Measurements from ENCODE around the gene SLC2A2.
A peak's percentile ranks its signal among the peaks of the same experiment; 100 is the strongest.

Gene SLC2A2

DNA sequence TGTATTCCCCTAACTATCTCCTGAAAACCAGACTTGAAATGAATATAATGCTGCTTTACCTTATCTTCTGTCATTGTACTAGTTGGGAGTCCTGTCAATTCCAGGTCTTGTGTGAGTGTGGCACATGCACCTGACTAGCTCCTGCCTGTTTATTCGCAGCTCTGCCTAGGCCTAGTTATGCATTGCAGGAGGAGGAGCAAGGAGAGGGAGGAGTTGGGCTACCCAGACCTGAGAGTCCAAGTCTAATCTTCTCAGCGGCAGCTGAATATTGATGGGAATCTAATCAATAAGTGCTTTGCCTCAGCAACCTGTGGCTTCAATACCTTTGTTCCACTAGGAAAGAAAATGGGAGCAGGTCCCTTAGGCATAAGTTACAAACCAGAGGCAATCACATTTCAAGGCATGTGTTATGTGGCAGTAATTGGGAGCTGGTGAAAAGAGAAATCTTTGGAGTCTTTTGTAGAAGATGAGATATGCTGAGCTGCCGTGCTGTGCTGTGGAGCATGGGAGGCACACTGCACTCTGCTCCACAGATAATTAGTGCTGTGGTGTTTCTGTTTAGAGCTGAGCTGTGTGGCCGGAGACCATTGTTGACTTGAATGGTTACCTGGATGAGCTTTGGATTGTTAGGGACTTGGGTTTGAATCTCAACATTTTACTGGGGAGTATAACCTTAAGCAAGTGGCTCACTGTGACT lies at the start of gene SLC2A2:
Gene SLC2A2, minus strand, starts transcription at position 124 of the 697 bp plus-strand sequence. Its CDS starts 50 bp downstream, at position 74.
- no peak for DNase-seq

DNA sequence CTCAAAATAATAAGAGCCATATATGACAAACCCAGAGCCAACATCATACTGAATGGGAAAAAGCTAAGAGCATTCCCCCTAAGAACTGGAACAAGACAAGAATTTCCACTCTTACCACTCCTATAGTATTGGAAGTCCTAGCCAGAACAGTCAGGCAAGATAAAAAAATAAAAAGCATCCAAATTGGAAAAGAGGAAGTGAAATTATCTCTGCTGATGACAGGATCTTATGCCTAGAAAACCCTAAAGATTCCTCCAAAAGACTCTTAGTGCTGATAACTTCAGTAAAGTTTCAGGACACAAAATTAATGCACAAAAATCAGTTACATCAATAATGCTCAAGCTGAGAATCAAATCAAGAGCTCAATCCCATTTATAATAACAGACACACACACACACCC lies 45.9 kb upstream of the SLC2A2 start:
- no peak for DNase-seq

GRCh38 chr3:171068658-171069057 lies 42.1 kb upstream of the SLC2A2 start:
- DNase-seq, result no peak

- DNase-seq, result no peak
These were observed 39.7 kb upstream of the SLC2A2 start for GRCh38 chr3:171066206-171066605.

- DNase-seq, result no peak
These were observed 39.2 kb upstream of the SLC2A2 start for GRCh38 chr3:171065732-171066131.

DNA sequence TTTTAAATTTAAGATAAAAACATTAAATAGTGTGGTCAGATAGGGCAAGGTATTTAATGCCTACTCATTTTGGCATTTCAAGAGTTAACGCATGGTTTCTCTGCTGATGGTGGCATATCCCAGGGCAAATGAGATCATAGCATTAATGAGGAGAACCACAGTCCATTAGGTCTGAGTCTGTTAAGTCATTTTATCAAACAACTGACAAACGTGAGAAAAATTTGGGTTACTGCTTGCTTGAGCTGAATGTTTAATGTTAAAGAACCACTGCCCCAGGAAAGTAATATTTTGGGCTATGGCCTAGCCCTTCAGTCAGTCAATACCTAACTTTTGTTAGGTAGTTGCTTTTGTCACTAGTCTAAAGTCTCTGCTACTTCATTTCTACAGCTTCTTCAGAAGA lies 37.9 kb upstream of the SLC2A2 start:
- no peak for DNase-seq

- no peak for DNase-seq
These were observed 35.2 kb upstream of the SLC2A2 start for GRCh38 chr3:171061749-171062148.

GRCh38 chr3:171059978-171060377 lies 33.5 kb upstream of the SLC2A2 start:
- DNase-seq, result no peak

GRCh38 chr3:171058873-171059603 lies 32.5 kb upstream of the SLC2A2 start:
- no peak for DNase-seq

DNA sequence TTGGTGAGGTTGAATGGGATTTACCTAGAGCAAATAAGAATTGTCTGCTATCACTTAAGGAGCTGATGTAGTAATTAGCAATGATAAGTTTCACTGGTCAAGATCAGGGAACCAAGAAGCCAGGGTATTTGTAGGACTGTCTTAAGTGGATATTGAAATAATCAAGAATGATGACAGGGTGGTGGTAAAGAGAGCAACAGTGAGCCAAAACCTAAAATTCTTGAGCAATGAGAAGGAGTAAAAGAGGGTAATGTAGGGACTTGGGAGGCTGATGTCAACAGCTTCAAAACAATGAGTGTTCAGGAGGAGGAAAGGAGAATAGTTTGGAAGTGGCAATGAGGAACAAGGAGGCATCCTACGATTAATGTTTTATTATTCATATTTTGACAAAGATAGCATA lies 31.5 kb upstream of the SLC2A2 start:
- no peak for DNase-seq

DNA sequence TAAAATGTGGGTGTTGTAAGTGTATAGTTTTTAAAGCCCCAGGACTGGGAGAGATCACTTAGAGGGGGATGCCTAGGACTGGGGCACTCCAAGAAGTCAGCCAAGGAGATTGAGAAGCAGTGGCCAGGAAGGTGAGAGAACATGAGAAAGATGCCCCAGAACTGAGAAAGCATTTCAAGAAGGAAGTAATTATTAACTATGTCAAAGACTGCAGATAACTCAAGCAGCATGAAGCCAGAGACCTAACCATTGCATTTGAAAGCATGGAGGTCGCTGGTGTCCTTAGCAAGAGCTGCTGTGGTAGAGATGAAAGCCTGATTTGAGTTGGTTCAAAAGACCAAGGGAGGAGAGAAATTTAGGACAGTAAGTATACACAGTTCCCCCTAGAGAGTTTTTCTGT lies 30.6 kb upstream of the SLC2A2 start:
- DNase-seq, result no peak

GRCh38 chr3:171056528-171056927 lies 30.0 kb upstream of the SLC2A2 start:
- no peak for DNase-seq

- no peak for DNase-seq
These were observed 29.0 kb upstream of the SLC2A2 start for GRCh38 chr3:171055336-171056178.

DNA sequence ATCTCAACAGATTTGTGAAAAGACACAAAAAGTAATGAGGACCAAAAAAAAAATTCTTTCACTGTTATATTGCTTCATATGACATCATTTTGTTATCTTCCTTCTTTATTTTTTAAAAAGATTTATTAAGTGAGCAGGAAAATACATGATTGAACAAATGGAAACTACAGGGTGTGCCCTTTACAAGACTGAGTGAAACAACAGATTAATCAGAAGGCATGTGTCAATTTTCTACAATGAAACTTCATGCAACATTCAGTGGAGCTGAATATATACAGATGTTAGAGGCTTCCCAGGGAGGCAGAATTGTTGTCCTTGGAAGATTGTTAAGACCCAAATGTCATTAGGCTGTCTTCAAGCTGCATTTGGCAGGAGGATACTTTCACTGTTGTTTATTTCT lies 28.4 kb upstream of the SLC2A2 start:
- DNase-seq, result no peak

DNA sequence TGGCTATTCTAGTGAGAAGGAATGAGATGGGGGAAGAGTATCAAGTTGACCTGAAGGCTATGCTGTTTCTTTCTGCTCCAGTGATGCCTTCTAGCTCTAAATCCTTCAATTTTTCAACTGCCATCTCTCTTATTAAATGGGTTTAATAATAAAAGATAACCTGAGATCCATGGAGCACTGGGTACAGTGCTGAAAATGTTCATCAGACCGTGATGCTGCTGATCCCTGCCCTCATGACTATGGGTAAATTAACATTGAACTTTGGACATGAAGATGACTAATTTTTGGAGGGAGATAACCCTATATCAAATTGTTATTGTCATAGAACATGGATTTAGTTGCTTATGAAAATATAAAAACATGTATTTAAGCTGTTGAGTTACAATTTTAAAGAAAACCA lies 27.7 kb upstream of the SLC2A2 start:
- DNase-seq, result no peak

DNA sequence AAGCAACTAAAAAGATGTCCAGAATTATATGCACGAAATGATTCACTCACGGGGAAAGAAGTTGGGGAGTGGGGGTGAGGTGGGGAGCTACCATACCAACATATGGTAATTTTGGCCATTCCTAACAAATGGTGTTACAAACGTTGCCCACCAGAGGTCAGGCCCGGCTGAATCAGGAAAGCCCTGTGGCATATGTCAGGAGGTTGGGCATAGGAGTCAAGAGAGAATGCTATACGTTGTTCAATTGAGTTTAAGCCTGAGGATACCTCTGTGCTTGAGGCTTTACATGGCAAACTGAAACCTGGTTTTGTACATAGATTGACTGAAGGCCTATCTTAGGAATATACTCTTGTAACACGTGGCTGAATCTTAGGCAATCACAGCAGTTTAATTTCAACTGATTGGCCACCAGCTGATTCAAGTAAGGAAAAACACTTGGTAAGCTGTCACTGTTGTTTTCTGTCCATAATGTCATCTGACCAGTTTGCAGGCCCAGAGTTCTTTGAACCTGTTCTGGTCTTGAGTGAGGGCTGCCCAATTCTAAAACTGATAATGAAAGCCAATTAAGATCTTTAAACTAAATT lies 23.4 kb upstream of the SLC2A2 start:
- DNase-seq, result peak; percentile 15 to 17

- no peak for DNase-seq
These were observed 20.2 kb upstream of the SLC2A2 start for GRCh38 chr3:171046760-171047159.

DNA sequence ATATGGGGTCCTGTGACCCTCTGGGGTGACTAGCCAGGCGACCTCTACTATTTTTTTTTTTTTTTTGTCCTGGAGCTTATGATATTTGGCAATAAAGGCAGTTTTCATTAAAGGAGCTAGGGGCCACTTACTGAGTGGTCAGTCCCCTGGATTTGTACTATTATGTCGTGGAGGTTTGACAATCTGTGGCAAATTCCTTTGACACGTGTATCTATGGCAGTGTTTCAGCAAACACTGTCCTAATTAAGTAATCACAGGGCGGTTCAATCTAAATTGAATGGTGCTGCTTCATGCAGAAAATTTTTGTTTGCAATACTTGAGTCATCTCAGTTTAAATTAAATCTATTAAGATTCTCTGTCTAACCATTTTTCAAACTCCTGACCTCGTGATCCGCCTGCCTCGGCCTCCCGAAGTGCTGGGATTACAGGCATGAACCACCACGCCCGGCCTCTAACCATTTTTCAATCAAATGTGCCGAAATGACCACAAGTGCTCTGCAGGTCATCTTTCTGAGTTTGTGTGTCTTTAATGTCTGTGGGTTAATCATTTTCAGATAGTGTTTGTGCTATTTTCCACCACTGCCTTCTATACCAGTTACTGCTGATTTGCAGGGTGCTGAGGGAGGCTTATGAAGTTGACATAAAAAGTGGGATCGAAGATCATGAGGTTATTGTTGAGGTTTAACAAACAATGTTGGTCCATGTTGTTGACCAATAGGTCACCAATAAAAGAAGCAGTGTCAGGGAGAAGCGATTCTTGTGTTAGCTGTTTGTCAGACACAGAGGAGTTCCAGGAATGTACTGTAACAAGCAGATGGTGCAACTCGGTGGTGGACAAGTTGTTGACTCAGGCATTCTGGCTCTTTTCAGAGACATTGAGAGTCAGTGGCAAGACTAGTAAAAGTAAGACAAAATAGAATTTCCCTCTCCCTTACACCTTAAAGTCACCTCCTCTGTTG lies 18.6 kb upstream of the SLC2A2 start:
- no peak for DNase-seq

DNA sequence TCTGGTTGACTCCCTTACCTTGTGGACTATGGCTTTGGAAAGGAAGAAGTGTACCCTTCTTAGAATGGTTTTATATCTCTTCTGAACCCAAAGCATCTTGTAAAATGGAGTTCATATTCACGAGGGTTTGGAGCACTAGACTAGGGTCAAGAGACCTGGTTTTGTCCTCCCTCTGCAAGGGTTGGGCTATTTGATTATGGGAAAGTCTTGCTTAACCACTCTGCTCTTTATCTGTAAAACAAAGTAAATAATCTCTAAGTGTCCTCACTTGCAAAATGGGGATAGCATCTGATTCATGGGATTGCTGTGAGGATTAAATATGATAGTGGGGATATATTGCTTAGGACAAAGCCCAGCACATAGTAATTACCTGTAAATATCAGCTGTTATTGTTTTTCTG lies 17.9 kb upstream of the SLC2A2 start:
- DNase-seq, result no peak

DNA sequence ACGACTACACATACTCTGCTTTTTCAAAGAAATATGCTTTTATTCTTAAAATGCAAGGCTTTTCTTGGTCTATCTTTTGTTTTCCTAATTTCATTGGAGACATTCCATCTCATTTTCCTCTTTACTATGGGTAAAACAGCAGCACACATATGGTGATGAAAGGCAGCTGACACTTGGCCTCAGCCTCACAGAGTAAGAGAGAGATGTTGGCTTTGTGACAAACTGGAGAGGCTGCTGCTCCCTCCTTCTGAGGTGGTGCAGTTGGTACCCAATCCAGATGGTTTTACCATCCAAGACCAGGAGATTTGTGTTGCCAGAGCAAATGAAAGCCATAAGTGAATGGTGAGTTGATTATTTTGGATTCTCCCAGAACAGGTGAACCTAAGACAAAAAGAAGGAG lies 13.2 kb upstream of the SLC2A2 start:
- DNase-seq, result no peak

GRCh38 chr3:171038342-171038741 lies 11.8 kb upstream of the SLC2A2 start:
- DNase-seq, result no peak

GRCh38 chr3:171028779-171029232 lies 2.3 kb upstream of the SLC2A2 start:
- DNase-seq, result peak in 1 of 2 donors; percentile 6
